Measurements from ENCODE around the gene HAUS6. TPM values are rescaled to one million over a fixed set of nuclear protein-coding genes. Genes with fewer than 3 reads are reported as not detected.

The HAUS6 gene
- total and polyA plus RNA-seq, 2 of the 13 experiments (the other 11 are each of a cell fraction or from before 2014, with no cell fraction given): 9.8 to 31.1 TPM

DNA sequence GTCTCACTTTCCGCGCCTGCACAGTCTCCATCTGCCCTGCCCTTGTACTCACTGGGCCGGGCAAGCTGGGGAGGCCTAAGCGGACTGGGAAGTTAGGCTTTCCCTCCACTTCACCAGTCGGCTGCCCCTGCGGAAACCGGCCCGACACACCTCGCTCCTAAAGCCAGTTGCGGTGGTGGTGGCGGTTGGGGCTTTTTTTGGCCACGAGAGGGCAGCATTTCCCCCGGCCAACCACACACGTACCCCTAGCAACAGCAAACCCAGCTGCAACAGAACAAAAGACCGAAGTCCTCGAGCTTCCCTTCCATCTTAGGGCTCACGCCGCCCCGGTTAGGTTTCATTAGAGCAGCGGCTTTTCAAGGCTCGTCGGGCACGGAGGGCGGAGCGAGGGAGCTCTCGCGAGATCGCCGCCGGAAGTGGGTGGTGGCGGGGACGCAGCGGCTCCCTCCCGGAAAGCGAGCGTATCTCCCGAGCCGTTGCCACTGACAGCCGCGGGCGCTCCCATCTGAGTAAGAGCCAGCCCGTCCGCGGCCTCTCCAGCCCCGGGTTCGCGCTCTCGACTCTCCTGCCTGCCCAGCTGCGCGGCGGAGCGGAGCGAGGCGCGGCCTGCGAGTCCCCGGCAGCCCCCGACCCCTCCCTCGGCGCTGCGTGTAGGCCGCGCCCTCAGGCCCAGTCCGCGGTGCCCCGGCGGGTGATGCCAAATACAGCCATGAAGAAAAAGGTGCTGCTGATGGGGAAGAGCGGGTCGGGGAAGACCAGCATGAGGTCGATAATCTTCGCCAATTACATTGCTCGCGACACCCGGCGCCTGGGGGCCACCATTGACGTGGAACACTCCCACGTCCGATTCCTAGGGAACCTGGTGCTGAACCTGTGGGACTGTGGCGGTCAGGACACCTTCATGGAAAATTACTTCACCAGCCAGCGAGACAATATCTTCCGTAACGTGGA lies 53.5 kb downstream of the HAUS6 start, which contains the start of gene RRAGA (continued):
- TF ChIP-seq SOX13 (IDR thresholded peaks at IDR 0.05) (no peak), SOX13 (CRISPR knock-in tag; conservative IDR thresholded peaks at IDR 0.05 in 1 of 2, IDR thresholded peaks at IDR 0.05 in 1 of 2) (peak in 1 of 2 experiments; percentile 68; a peak in 2 of 4 replicates), ZNF12 (CRISPR knock-in tag; IDR thresholded peaks at IDR 0.05) (0 out of 2 replicates have a peak, but pooled peaks have one; percentile 38), MAFK (conservative IDR thresholded peaks at IDR 0.05 in 1 of 2, IDR thresholded peaks at IDR 0.05 in 1 of 2; ENCODE audit: low read length in 2 of 2) (0 out of 4 replicates have a peak, but pooled peaks of 1 of the 2 experiments have one; percentile 0), FOXK1 (CRISPR knock-in tag; IDR thresholded peaks at IDR 0.05; ENCODE audit: borderline replicate concordance, low read depth) (peak; percentile 77), ZSCAN9 (CRISPR knock-in tag; IDR thresholded peaks at IDR 0.05; ENCODE audit: borderline replicate concordance) (peak; percentile 79), NFE2L2 (IDR thresholded peaks at IDR 0.05; ENCODE audit: low read length) (no peak), HOXD1 (CRISPR knock-in tag; IDR thresholded peaks at IDR 0.05) (peak; percentile 33; the same call in 1 of the 2 replicates), CENPX (CRISPR knock-in tag; IDR thresholded peaks at IDR 0.05) (no peak), ZSCAN25 (CRISPR knock-in tag; IDR thresholded peaks at IDR 0.05) (peak; percentile 76; the same call in 1 of the 2 replicates), KLF12 (CRISPR knock-in tag; IDR thresholded peaks at IDR 0.05; ENCODE audit: borderline replicate concordance) (peak; percentile 77; the same call in 1 of the 2 replicates), ZNF614 (CRISPR knock-in tag; IDR thresholded peaks at IDR 0.05; ENCODE audit: borderline replicate concordance) (peak; percentile 88; the same call in 1 of the 2 replicates), ZNF841 (CRISPR knock-in tag; IDR thresholded peaks at IDR 0.05; ENCODE audit: borderline replicate concordance) (0 out of 2 replicates have a peak, but pooled peaks have one; percentile 47), ZNF850 (CRISPR knock-in tag; conservative IDR thresholded peaks at IDR 0.05) (peak; percentile 86; the same call in 1 of the 2 replicates), HDAC1 (CRISPR knock-in tag; IDR thresholded peaks at IDR 0.05) (peak; percentile 77), ZFP36 (IDR thresholded peaks at IDR 0.05; ENCODE audit: borderline replicate concordance, low read depth, low read length, partially characterized antibody) (no peak), TOPORS (CRISPR knock-in tag; IDR thresholded peaks at IDR 0.05) (peak; percentile 94), IRX3 (CRISPR knock-in tag; IDR thresholded peaks at IDR 0.05; ENCODE audit: borderline replicate concordance, low read depth) (peak; percentile 89; the same call in 1 of the 2 replicates)
- TF ChIP-seq, protein P1, sequence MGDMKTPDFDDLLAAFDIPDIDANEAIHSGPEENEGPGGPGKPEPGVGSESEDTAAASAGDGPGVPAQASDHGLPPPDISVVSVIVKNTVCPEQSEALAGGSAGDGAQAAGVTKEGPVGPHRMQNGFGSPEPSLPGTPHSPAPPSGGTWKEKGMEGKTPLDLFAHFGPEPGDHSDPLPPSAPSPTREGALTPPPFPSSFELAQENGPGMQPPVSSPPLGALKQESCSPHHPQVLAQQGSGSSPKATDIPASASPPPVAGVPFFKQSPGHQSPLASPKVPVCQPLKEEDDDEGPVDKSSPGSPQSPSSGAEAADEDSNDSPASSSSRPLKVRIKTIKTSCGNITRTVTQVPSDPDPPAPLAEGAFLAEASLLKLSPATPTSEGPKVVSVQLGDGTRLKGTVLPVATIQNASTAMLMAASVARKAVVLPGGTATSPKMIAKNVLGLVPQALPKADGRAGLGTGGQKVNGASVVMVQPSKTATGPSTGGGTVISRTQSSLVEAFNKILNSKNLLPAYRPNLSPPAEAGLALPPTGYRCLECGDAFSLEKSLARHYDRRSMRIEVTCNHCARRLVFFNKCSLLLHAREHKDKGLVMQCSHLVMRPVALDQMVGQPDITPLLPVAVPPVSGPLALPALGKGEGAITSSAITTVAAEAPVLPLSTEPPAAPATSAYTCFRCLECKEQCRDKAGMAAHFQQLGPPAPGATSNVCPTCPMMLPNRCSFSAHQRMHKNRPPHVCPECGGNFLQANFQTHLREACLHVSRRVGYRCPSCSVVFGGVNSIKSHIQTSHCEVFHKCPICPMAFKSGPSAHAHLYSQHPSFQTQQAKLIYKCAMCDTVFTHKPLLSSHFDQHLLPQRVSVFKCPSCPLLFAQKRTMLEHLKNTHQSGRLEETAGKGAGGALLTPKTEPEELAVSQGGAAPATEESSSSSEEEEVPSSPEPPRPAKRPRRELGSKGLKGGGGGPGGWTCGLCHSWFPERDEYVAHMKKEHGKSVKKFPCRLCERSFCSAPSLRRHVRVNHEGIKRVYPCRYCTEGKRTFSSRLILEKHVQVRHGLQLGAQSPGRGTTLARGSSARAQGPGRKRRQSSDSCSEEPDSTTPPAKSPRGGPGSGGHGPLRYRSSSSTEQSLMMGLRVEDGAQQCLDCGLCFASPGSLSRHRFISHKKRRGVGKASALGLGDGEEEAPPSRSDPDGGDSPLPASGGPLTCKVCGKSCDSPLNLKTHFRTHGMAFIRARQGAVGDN (CRISPR knock-in tag; IDR thresholded peaks at IDR 0.05): peak; percentile 97
- TF ChIP-seq, protein P2, sequence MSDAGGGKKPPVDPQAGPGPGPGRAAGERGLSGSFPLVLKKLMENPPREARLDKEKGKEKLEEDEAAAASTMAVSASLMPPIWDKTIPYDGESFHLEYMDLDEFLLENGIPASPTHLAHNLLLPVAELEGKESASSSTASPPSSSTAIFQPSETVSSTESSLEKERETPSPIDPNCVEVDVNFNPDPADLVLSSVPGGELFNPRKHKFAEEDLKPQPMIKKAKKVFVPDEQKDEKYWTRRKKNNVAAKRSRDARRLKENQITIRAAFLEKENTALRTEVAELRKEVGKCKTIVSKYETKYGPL (CRISPR knock-in tag; IDR thresholded peaks at IDR 0.05): 0 out of 2 replicates have a peak, but pooled peaks have one; percentile 73
- TF ChIP-seq, protein P3, sequence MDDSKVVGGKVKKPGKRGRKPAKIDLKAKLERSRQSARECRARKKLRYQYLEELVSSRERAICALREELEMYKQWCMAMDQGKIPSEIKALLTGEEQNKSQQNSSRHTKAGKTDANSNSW (CRISPR knock-in tag; IDR thresholded peaks at IDR 0.05; ENCODE audit: borderline replicate concordance): no peak
- TF ChIP-seq, protein P4, sequence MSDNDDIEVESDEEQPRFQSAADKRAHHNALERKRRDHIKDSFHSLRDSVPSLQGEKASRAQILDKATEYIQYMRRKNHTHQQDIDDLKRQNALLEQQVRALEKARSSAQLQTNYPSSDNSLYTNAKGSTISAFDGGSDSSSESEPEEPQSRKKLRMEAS (IDR thresholded peaks at IDR 0.05): peak; percentile 86

All from HepG2 (cell line).